Epithelial cell of prostate (primary cell): ENCODE results near the gene MYO5B.
"Not testable (repeated sequence)": the region's sequence is repeated elsewhere in the genome, so short reads cannot be mapped to it uniquely, and the experiment has no call there.

Experiments used
- DNase-seq: peaks from one replicate; pipeline ENCODE4 v3.0.0-alpha.2; 2011; ENCODE audit warnings: low read depth, low spot score
- H3K27ac ChIP-seq: fragments of 450-650 bp; 2 replicates; pipeline ENCODE4 v1.5.1; 2017; ENCODE audit warnings: mild to moderate bottlenecking

Gene MYO5B

DNA sequence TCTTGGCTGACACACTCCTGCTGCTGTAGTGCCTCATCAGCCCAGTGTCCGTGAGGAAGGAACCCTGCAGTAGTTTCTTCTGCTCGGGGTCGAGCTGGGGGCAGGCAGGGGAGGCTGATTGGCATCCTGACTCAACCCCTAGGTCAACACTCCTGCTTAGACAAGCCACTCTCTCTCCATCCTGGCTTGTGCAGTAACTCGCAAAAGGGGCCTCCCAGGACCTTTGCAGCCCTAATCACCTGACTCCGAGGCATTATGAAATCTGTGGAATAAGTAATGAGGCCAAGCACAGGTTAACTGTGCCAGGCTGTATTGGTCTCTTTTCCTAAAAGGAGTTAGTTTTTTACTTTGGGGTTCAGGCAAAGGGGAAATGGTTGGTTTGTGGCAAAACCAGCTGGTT, 289.2 kb downstream of the MYO5B start:
- H3K27ac ChIP-seq = no peak overlapping the region
- DNase-seq = no peak

DNA sequence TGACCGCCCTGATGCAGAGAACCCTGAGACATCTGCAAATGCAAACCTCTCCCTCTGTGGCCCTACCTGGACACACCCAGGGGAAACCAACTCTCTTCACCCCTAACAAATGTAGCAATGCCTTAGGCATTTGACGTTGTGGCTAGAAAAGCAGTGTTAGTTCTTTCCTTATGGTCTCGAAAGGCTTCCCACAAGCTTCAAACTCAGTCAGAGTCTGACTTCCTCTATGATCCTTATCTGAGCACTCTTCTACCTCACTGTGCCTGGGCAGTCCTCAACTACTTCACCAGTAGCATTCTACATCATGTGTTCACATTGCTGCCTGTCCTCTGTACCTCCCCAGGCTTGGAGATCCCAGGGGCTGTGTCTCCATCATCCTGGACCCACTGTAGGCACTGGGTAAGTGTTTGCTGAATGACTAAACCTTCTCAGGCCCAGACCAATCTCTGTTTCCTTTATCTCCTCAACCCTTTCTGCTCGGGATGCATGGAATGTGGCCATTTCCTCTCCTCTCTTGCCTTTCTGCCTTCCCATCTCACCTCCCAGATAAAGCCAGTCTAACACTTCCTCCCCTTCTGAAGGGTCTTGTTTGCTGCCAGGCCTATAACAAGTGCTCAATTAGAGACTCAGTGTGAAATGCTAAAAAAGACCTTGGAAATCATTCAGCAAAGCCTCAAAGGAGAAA, 289.9 kb downstream of the MYO5B start:
- no peak overlapping the region for H3K27ac ChIP-seq
- DNase-seq = no peak

DNA sequence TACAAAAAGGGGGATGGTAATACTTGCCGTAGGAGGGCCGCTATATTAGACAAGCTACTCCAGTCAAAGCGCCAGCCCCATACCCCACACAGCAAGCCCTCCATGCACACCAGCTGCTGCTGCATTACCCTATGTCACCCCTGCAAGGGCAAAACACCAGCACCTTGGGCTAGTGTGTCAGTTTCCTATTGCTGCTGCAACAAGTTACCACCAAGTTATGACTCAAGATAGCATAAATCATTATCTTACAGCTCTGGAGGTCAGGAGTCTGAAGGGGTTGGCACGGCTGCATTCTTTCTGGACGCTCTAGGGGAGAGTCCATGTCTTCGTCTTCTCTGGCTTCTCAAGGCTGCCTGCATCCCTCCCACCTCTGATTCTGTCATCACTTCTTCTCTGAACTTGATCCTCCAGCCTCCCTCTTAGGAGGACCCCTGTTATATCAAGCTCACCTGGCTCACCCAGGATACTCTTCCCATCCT, 293.0 kb downstream of the MYO5B start:
- no peak for DNase-seq
- no peak overlapping the region for H3K27ac ChIP-seq

DNA sequence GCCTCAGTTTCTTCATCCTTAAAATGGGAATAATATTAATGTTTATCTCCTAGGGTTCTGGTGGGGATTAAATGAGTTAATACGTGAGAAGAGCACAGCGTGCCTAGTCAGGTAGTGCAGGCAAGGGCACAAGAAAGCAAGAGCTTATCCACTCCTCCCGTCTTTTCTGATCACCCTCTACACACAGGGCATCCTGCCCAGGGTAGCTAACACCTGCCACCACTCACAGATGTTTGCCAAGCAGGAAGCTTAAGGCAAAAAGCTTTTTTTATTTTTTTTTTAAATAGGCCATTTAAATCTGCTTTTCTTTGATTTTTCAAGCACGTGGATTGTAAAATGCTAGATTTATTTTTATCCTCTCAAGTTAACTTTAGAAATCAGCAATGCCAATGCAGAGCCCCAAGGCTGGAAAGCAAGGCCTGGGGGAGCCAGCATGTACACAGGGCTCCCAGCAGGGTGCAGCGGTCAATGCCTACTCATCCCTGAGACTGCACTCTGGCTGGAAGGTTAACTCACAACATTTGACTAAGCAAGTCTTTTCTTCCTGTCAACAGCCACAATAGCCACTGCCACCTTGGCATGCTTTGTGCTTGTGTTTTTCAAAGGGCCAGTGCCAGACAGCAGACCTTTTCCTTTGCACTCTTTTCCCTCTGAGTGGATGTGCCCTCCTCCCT, 295.2 kb downstream of the MYO5B start:
- no peak for DNase-seq
- H3K27ac ChIP-seq = no peak overlapping the region

DNA sequence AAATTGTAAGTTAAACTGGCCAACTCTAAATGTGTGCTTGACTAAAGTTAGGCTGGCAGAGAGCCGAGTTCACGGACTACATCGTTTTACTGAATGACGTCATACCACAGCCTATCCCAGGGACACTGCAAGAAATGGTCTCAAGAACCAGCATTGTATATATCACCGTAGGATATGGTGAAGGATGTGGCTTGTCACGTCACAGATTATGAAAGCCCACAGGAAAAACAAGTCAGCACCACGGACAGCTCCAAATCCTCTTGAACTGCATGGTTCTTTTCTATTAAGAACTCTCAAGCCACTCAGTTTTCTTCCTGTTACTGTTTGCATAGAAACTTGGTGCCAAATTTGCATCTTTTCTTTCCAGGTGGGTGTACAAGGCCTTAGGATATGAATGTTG, 296.5 kb downstream of the MYO5B start:
- H3K27ac ChIP-seq = no peak overlapping the region

DNA sequence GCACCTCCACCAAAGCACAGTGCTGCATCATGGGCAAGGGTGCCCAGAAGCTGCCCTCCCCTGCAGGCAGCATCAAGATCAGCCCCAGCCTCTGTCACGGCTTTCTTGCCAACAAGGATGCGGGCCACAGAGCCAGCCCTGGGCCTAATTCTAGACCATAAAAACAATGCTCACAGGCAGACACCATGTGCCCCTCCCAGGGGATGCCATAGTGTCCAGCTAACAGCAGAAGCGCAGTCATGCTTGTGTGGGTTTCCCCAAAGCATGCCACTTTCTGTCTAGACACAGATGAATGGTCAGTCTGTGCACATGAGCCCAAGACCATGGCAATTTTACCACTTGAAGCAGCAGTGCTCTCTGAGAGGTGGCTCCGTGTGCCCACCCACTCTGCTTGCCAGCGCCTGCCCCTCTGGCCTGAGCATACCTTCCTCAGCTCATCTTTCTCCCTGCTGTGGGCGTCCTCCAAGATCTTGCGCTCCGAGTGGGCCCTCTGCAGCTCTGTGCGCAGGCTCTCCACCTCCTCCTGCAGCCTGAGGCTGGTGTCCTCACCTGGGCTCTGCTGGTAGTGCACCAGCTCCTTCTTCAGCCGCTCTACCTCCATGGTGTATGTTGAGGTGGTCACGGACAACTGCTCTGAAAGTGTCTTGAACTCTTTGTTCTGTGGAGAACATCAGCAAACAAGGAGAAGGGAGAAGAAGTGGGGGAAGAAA, 300.3 kb downstream of the MYO5B start:
- DNase-seq = no peak
- no peak overlapping the region for H3K27ac ChIP-seq

More for the DNA sequence above, 296.5 kb downstream of the MYO5B start:
- no peak for DNase-seq

DNA sequence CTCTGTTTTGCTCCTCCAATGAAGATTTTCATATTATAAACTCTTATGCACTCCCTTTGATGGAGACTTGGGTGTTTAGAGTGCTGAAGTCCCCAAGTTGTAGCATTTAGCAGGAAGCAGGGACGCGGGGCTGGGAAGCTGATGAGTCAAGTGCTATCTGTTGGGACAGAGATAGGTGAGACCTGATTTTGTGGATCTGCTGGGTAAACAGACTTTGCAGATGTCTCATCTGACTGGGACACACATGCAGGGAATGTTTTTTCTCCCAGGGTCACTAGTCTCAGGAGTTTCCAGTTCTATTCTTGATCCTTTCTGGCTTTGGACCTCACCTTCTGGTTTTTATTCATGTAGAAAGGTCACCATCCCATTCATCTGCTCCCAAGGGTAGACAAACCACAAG, 301.9 kb downstream of the MYO5B start:
- peak overlapping the region; percentile 35 for H3K27ac ChIP-seq
- DNase-seq = no peak

DNA sequence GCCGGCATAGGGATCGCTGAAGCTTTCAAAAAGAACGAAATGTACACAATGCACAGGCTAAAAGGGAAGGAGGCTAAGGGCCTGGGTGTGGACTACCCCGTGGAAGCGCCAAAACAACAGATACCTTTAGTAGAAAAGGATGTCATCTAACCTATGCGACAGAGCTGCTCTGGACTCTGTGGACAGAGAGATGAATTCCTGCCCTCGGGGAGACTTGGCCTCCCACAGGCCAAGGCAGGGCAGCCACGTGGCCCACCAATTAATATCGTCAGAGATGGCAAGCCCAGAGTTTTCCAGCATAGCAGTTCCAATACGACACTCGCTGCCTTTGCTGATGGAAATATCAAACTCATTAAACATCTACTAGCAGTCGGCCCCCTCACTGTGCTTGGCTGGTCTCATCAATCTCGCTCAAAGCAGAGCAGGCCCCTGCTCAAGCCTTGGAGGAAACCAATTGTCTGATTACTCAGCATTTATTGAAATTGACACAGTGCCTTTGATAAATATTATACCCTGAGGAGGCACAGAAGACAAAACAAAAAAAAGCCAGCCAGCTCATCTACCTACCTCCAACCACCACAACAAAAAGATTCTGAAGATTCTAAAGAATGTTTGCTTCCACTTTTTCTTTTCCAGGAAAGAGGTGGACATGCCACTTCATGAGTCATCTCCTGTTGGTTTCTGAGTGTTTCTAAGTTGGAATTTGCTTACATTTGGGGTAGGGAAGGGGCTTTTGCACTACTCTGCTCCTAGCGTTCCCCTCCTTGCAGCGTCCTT, 302.6 kb downstream of the MYO5B start:
- peak overlapping the region; percentile 35 for H3K27ac ChIP-seq
- DNase-seq = no peak

DNA sequence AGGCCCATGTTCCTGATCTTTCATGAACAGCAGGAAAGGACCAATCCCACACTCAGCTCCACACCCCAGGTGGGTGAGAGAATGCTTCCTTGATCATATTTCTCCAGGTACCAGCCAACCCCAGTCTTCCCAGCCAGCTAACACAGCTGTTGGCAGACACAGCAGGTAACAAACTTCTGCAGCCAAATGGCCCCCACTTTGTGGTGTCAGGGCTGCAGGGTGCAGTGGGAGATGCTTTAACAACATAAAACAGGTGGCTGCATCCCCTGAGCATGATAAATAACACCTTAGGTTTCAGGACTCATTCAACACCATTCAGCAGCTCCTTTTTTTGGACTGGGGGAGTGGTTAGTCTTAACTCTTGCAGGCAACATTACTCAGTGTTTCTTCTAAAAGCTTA, 304.9 kb downstream of the MYO5B start:
- H3K27ac ChIP-seq = no peak overlapping the region
- no peak for DNase-seq

DNA sequence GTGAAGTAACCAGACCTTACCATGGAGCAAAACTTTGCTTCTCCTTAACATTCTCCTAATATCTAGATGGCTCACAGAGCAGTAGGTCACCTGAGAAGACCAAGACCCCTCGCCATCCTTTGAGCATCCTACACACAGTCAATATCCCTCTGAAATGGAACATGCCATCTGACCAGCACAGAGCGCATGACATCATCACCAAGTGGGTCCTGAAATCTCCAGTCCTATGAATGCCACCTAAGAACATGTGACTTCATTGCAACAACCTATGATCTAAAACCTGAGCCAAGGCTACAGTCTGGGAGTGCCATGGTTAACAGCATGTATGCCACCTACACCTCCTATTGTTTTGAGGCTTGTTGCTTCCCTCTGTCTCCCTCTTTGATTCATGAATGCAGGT, 305.4 kb downstream of the MYO5B start:
- not testable (repeated sequence) for DNase-seq, H3K27ac ChIP-seq

DNA sequence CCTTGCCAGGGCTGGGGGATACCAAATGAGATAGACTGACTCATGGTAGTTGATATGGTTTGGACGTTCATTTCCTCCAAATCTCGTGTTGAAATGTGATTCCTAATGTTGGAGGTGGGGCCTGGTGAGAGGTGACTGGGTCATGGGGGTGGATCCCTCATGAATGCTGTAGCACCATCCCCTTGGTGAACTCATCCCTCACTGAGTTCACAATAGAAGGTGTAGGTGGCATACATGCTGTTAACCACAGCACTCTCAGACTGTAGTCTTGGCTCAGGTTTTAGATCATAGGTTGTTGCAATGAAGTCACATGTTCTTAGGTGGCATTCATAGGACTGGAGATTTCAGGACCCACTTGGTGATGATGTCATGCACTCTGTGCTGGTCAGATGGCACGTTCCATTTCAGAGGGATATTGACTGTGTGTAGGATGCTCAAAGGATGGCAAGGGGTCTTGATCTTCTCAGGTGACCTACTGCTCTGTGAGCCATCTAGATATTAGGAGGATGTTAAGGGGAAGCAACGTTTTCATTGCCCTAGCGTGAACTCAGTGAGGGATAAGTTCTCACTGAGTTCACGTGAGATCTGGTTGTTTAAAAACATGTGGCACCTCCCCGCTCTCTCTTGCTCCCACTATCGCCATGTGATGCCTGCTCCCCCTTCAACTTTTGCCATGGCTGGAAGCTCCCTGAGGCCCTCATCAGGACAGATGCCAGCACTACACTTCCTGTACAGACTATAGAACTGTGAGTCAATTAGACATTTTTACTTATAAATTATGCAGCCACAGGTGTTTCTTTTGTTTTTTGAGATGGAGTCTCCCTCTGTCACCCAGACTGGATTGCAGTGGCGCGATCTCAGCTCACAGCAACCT, 307.8 kb downstream of the MYO5B start:
- H3K27ac ChIP-seq = peak overlapping the region; percentile 60
- DNase-seq = peak; percentile 50

DNA sequence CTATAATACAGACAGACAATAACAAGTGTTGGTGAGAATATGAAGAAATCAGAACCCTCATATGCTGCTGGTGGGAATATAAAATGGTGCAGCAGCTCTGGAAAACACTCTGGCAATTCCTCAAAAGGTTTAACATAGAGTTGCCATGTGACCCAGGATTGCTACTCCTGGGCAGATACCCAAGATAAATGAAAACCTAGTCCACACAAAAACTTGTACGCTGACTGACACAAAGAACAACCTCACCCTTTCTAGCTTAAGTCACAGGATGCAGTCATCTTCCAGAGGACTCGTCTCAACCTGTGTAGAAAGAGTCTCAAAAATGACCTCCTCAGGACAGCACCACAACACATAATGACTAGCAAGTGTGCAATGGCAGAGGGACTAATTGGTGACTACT, 310.0 kb downstream of the MYO5B start:
- H3K27ac ChIP-seq = peak overlapping the region; percentile 60
- peak; percentile 63 for DNase-seq

DNA sequence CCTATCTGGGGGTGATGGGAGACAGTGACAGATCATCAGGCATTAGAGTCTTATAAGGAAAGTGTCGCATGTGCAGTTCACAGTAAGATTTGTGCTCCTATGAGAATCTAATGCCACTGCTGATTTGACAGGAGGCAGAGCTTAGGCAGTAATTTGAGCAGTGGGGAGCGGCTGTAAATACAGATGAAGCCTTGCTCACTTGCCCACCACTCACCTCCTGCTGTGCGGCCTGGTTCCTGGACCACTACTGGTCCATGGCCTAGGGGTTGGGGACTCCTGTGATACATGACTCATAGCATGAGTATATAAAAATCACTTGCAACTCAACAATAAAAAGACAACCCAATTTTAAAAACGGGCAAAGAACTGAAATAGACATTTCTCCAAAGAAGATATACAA, 310.5 kb downstream of the MYO5B start:
- DNase-seq = no peak

DNA sequence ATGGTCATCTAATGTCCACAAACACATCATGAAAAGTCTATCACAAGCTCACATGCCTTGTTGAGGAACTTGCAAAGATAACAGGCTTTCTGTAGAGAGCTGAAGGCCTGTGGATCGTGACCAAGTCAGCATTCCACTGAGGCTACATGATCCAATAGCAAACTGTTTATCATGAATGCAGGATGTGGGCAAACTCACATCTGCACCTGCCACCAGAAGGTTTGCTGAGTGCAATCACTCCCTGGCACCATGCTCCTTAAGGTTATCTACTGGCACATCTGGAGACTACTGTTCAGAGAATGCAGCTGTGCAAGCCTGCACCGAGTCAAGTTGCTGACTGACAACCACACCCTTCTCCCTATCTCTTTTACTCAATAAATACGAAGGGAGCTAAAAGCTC, 314.3 kb downstream of the MYO5B start:
- H3K27ac ChIP-seq = no peak overlapping the region
- no peak for DNase-seq

More for the DNA sequence above, 310.5 kb downstream of the MYO5B start:
- peak overlapping the region; percentile 60 for H3K27ac ChIP-seq

DNA sequence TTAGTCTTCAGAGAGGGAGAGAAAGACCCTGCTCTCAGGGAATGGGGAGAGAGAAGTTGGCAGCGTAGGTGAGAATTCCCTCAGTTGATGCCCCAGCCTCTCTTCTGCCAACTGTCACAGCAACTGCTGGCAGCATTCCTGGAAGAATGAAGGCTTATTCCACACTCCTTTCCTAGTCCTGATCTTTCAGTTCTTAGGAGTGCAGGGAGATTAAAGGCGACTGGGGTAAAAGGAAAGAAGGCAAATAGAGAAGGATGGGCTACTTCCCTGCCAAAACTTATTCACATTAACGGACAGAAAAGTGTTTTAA, 315.7 kb downstream of the MYO5B start:
- DNase-seq = no peak
- H3K27ac ChIP-seq = peak overlapping the region; percentile 78

DNA sequence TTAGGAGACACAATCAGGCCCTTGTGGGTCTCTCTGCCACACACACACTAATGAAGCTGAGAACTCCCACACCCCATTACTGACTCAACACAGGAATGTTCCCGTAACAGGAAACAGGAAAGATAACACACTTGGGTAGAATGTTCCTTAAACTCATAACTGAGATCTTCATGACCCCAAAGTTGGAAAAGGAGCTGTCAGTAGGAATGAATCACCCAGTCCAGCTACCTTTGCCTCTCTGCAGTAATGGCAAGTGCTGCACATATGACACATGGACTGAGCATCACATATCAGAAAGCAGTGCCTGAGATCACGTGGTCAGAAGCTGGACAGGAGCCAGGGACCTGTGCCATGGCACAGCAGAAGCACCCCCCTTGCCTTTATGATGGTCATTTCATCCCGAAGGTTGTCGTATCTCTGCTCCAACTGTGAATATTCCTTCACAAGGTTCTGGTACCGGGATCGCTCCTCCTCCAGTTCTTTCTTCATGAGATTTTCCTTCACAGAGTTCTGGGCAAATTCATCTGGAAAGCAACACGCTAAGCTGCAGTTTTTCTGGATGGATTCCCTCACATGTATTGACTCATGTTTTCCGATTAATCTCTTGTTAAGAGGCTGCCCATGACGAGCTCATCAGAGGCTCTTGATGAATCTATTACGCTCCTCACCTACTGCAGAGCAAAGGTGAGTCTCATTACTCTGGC, 316.2 kb downstream of the MYO5B start:
- H3K27ac ChIP-seq = peak overlapping the region; percentile 78
- peak; percentile 53 for DNase-seq

DNA sequence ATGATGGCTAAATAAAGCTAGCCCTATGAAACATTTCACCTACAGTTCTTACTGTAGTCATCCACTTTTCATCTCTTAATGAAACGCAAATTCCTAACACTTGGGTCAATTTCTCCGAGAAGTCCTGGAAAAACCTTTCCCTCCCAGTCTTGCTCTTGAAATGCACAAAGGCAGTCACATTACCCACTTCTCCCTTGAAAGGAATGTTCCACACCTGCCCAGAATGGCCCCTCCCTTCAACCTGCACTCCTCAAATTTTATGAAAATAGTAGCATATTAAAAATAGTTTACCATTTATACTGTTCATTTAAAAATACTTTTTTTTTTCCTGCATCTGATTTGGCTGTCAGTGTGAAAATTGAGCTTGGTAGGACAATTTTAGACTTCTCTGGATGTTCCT, 316.9 kb downstream of the MYO5B start:
- DNase-seq = no peak

DNA sequence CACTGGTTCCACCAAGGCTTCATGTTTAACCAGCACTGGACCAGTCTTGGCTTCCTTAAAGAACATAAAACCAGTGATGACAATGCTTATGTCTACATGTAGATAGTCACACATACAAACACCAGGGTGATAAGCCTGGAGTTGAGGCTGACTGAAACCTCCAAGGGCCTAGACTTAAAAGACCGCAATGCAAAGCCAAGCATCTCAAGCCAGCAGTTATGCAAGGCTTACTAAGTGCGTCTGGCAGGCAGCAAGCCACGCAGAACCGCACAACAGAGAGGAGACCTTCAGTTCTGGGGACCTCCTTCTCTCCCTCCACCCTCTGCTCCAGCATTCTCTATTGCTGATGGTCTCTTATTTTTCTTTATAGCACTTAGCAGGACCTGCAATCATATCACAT, 318.4 kb downstream of the MYO5B start:
- H3K27ac ChIP-seq = no peak overlapping the region
- DNase-seq = no peak

More for the DNA sequence above, 316.9 kb downstream of the MYO5B start:
- H3K27ac ChIP-seq = peak overlapping the region; percentile 78

DNA sequence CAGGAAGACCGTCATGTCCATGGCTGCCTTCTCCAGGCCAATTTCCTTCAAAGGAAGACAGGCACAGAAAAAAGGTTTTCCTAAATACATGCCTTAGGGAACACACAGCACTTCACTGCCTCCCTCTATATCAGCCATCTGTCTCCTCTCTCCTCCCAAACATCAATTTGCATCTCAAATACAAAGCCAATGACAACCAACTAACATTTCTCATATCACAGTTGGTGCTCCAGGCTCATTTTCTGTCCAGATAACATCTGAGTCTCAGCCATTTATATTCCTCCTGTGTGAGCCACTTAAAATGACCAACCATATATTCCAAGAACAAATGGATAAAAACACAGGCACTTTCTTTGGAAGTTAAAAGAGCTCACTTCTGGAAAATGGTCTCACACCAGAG, 319.2 kb downstream of the MYO5B start:
- no peak overlapping the region for H3K27ac ChIP-seq
- no peak for DNase-seq
